SKM-1 (cell line): ENCODE results near the gene DSCAML1.

Experiments used
- DNase-seq: peaks from one replicate; lab custom pipeline; 2025; ENCODE audit not compliant: unreplicated experiment; lab: John Stamatoyannopoulos, UW

Gene DSCAML1

DNA sequence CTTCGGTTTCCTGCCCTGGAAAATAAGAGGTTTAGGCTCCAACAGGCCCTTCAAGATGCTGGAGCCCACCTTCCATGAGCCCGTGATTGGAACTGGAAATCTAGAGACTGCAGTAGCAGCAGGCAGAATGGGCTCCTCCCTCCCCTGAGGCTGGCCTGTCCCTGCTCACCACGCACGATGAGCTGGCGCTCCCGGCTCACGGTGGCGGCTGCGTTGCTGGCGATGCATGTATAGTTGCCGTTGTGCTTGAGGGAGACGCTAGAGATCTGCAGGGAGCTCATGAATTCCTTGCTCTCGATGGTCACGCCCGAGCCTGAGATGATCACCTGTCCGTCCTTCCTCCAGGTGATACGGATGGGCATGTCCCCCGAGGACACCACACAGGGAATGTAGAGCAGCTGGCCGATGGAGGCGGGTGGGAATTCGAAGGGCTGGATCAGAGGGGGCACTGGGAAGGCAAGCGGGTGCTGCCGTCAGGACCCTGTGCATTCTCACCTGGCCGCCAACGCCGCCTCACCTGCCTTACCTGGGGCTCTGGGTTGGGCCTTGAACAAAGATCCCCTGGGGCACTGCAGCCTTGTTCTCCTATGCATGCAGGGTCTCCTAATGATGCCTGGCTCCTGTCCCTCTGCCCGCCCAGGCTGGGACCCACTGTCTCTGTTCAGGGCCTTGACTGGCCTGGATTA lies 291.6 kb downstream of the DSCAML1 start:
- no peak for DNase-seq

DNA sequence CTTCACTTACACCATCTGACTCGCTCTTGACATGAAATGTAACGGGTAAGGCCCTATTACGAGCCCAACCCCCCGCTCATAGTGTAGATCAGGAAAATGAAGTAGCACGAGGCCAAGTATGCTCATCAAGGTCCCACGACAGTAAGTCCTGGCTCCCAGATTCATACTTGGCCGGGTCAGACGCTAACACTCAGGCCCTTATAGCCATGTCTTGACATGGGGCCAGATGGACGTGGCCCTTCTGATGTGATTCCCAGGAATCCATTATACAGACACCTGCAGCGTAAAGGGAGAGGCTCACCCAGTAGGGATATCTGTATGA lies 294.3 kb downstream of the DSCAML1 start:
- no peak for DNase-seq

DNA sequence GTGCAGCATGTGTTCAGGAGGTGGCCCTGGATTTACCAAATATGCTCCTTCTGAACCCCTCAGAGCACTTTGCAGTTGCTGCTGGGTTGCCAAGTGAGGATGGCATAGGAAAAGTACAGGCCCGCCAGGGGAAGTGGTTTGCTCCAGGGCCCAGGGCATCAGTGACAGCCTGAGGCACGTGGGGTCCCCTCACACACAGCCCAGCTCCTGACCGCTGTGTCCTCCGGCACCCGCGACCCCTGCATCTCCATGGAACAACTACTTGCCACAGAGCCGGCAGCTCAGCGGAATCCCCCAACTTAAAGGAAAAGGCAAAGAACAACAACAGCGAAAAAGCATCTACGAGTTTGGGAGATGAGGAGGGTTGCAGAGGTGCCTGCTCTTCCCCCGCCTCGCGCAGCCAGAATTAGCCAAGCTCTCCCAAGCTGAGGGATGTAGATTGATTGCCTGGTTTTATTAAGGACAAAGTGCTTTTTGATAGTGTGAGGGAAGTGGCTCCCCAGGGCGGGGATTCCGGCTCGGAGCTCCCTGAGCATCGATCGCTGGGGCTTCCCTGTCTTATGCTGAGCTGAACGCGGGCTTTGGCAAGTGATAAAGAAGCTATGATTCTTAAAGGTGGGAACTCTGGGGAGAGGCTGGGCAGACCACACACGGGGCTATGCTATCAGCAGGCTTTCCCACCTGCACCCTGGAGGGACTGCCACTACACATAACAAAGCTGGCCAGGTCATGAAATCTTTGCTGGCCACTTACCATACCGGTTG lies 294.8 kb downstream of the DSCAML1 start:
- DNase-seq = no peak

DNA sequence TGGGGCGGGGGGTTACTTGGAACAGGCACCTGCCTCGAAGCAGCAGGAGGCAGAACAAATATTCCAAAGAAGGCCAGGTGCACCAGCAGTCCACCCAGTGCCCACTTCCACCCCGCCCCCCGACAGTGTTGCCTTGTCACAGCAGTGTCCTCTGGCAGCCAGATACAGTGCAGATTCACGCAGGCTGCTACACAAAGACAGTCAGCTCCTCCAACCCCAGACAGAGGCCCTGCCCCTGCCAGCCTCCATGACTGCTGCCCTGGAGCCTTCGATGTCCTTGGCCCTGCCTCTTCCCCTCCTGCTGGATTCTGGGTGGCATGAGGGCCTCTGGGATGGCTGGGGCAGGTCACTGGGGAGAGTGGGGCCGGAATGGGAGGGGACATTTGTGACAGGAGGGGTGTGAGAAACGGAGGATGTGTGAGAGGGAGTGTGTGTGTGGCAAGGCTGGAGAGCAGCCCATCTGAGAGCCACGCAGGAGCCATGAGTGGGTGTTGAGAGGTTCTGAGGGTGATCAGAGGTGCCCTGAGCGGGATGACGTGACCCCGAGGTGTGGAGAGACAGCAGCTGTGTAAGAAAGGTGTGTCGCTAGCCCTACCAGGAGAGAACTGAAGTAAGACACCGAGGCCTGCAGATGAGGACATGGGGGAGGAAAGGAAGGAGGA lies 295.6 kb downstream of the DSCAML1 start:
- DNase-seq = no peak

DNA sequence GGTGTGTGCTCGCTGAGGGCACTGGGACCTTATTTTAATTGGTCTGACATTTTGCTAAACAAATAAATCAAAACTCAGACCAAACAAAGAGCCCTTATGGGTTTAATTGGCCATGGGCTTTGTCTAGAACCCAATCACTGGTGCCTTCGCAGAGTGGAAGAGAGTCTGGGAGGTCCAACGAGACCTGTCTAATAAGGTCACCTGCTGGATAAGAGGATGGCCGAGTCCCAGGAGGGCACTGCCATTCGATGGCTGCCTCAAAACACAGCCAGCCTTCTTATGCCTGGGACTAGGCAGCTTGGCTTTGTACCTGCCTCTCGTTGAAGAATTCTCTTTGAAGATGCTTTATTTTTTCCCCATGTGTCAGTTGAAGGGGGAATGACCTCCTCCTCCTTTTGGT lies 298.2 kb downstream of the DSCAML1 start:
- DNase-seq = no peak

DNA sequence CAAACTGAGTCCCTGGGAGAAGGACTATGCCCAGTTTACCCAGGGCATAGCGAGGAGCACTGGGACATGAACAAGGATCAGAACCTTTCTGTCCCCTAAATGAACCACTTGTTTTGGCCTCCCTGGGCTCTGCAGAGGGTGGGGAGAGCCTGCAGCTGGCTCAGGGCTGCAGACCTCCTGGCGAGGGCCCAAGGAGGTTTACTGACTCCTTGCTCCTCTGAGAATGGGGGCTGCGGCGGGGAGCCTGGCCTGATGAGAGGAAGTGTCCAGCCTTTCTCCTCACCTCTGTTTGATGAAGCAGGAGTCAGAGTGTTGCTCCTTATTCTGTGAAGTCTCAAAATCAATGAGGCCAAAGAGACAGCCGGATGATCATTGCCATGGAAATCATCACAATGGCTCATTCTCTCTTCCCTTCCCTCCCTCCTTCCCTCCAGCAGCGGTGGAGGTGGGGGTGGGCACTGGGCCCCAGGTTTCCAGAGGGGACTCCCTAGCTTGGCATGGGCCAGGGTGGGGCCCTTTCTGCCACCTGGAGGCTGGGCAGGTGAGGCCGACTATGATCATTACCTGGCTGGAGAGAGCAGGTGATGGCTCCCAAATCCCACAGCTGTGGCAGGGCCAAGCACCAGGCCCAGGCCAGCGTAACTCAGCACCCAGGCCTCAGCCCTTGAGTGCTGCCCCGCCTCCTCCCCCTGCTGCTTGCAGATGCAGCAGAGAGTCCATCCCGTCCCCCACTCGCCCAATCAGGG lies 299.6 kb downstream of the DSCAML1 start:
- DNase-seq = no peak

DNA sequence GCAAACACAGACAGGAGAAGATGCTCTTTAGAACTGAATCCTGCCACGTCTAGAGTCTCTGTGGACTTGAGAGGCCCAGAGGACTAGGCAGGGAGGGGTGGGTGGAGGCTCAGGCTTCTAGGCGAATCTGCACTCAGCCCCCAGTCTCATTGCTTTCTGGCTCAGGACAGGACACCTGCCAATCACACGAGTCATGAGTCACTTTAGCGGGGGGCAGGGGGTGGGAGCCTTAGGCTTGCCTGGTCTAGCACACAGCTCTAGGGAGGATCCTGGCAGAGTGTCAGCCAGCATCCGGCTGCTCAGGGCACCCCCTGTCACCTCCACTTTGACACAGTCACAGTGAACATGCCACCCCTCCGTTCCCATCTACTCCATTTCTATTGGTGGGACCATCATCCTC lies 301.7 kb downstream of the DSCAML1 start:
- no peak for DNase-seq

DNA sequence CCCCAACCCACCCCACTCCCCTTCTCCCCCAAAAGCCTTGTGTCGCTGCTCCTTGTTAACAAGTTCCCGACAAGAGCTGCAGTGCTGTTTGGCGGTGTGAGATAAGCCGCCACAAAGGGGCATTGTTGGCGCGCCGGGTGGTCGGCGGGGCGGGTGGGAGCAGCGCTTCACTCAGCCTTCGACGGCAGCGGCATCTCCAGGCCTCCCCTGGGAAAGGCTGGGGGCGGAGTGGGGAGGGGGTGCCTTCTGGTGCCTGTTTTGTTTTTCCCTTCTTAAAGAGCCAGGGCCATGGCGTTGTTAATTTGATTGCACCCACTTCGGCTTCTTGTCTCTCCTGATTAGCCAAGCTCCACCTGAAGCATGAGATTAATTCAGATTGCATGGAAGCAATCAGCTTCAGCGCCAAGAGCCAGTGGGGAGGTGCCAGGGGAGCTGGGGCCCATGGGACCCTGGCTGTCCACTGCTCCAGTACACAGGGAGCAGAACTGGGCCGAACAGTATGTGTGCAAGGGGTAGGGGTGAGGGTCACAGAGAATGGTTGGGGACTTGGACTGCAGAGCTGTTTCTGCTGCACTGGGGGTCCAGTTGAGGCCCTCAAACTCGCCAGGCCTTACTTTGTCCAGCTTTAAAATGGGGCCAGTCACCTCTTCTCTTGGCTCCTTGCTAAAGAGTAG lies 304.3 kb downstream of the DSCAML1 start:
- no peak for DNase-seq

DNA sequence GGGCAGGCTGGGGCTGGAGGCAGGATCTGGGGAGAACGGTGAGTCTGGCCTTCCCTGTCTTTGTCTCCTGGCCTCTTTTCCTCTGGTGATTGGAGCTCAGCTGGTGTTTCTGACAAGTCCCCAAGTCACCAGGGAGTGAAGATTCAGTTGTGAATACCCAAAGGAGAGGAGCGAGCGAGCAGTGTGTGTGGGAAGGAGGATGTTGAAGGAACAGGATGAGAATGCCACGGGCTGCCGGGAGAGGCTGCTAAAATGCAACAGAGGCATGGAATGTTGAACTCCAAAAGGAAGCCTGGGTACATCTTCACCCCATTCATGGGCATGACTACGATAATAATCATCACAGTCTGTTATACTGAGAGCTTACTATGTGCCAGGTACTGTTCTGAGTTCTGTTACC lies 306.1 kb downstream of the DSCAML1 start:
- DNase-seq = no peak

DNA sequence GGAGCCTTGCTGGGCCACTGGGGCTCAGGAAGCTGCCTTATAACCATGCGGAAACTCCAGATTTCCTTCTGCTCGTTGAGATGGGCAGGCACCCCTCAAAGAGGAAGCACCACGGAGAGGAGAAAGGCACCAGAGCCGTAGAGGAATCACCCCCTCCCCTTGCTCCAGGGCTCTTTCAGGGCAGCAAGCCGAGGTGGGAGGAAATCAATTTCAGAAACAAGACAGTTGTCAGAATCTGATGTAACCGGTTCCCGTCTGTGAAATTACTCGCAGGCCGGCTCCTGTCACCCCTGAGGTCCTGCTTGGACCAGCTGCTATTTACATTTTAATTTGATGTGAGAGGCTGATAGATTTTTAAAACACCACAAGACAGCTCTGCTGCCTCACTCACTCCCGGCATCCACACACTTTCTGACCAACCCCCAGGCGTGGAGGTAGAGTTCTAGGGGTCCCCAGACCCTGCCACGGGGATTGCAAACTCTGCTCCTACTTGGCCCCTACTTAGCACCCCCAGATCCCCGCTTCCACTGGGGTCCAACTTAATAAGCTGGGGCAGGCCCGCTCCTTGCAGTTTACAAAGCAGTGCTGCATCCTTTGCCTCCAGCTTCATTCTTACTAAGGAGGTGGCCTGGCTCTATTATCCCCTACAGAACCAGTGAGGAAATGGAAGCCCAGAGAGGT lies 306.9 kb downstream of the DSCAML1 start:
- peak; percentile 49 for DNase-seq

DNA sequence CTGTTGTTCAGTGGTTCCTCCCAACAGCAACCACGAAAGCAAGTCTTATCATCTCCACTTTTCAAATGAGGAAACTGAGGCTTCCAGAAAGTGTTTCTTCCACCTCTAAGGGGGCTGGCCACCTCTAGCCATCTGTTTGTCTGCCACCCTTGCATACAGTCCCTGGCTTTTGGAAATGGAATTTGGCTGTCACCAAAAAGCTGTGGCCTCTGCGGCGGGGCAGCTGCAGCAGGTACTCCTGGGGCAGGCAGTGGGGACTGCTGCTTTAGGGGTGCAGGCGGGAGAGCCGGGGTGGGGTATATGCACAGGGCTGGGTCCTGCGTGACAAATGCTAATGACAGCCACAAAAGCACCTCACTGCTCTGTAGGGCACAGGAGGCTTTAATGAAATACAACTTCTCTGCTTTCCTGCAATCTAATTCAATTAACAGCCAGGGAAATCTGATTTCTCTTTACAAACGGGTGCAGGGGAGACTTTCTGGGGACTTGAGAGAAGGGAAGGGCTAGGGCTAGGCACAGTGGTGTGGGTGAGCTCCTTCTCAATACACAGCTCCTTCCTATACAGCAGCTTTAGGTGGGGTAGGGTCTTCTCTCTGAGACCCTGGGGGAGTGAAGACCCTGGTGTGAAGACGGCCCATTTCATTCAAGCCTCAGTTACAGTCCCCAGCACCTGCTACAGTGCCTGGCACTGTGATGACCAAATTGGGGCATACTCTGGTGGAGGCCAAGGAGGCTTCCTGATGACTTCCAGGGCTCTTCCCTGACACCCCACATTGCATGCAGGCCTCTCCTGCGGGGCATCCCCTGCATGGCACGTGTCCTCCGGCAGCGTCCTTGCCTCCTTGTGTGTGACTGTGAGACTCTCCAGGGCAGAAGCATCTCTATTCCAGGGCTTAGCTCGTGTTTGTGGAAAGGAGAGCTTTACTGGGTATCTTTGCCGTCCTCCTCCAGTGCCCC lies 307.7 kb downstream of the DSCAML1 start:
- DNase-seq = no peak

DNA sequence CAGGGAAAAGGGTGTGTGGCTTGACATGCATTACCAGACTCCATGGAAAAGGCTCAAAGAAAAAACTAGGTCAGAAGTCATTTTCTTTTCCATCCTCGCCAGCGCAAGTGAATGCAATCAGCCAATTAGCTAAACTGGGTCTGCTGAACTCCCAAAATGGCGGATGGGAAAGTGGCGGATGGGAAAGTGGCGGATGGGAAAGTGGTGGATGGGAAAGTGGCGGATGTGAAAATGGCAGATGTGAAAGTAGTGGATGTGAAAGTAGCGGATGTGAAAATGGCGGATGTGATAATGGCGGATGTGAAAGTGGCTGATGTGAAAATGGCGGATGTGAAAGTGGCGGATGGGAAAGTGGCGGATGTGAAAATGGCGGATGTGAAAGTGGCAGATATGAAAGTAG lies 311.0 kb downstream of the DSCAML1 start:
- no peak for DNase-seq

DNA sequence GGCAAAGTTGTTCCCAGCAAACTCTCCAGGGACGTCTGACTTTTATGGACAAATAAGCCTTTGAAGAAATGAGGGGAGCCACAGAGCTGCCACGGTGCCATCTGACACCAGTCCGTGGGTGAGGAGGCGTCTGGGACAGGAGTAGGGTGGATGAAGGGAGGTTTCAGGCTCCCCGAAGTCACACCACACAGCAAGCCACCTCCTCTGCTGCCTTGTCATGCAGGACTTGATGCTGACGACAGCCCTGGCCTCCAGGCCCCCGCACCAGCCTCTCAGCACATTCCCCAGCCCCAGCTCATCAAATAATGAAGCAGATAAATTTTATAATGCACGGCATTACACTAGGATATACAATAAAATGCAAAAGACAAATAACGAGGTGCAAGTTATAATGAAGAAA lies 312.9 kb downstream of the DSCAML1 start:
- DNase-seq = no peak

DNA sequence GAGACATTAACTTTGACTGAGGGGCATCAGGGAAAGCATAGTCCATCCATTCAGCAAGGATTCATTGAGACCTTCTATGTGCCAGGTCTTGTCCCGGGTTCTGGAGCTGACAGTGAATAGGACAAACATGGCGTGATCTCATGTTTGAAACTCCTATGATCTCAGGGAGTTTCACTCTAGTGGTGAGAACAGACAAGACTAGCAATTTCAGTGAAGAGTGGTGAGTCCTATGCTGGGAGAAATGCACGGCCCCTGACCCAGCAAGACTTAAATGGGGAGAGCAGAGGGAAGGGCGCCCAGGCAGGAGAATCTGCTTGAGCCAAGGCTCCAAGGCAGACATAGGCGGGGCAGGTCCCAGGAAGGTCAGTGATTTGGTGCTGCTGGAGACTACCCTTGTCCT lies 313.6 kb downstream of the DSCAML1 start:
- no peak for DNase-seq

DNA sequence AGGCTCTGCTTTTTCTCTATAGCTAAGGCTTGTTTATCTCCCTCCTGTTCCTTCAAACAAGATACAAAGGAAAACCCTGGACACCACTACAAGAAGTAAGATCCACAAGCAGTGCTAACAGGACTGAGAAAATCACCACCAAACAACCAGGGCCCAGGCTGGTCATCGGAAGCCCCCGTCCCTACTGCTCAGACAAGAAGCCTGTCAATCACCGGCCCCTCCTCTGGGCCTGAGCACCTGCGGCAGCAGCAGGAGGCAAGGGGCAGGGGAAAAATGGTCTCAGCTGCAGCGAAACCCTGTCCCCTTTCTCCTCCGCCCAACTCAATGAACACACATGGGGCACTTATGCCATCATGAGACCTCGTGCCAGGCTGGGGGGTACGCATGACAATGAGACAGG lies 314.1 kb downstream of the DSCAML1 start:
- no peak for DNase-seq

DNA sequence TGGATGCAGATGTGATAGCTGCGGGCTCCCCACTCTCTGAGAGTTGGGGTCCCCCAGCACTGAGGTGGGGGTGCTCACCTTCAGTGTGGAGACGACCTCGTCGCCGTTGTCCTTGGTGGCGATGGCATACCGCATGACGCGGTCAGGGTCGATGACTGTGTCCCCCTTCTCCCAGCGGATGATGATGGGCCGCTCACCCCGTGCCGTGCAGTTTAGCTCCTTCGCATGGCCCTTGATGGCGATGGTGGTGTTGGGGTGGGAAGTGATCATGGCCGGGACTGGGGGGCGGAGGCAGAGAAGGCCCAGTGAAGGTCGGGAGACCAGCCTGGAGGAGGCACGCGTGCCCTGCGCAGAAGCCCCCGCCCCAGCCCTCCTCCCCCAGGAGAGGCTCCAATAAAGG lies 315.1 kb downstream of the DSCAML1 start:
- no peak for DNase-seq

DNA sequence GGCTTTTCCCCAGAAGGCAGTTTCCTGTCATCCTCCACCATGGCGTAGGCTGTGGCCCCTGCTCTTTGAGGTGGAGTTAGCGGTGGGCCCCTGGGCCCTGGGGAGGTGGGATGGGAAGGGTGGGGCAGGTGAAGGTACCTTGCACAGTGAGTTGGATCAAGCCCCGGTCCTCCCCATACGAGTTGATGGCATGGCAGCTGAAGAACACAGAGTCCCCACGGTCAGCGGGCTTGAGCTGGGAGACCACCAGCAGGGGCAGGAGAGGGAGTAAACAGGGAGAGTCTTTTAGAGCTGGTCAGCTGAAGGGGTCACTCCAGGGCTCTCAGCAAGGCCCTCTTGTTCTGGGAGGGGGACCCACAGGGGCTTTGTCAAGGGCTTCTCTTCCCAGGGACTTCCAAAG lies 316.0 kb downstream of the DSCAML1 start:
- no peak for DNase-seq

DNA sequence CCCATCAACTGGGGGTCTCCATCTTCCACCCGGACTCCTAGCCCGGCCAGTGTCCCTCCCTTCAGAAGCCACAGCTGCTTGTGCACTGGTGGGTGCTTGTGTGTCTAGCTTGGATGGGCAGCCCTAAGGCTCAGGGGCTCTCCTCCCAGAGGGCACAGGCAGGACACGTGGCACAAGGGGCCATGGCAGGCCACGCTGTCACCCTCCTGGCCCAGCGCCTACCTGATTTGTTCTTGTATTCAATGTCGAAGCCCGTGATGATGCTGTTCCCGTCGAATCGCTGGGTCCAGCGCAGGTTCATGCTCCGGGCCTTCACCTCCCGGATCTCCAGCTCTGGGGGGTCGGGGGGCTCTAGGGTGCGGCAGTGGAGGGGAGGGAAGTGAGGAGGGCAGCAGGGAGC lies 316.8 kb downstream of the DSCAML1 start:
- no peak for DNase-seq

DNA sequence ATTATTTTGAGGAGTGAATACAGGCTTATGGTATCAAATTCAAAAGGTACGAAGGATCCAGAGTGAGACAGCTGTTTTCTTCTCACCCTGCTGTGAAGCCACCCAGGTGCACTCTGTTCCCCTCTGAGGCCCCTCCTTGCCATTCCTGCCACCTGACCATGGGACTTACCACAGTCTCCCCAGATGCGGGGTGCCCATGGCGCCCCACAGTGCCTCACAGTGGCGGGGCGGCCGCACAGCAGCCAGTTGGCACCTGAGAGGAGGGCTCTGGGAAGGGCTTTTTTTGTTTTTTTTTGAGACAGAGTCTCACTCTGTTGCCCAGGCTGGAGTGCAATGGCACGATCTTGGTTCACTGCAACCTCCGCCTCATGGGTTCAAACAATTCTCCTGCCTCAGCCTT lies 317.6 kb downstream of the DSCAML1 start:
- DNase-seq = no peak

DNA sequence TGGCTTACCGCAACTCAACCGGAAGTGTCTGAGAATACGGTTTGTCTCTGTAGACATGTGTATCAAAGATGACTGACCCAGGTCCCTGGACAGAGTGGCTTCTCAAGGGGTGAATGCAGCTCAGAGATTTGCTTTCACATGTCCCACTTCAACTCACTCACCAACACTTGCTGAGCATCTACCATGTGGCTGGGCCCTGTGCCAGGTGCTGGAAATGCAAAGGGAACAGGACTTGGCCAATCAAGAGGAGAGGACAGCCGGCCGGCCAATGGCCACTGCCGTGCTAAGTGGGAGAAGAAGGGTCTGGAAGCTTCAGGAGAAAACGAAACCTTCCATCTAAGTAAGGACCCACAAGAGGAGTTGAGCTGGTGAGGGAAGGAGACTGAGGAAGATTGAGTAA lies 318.1 kb downstream of the DSCAML1 start:
- DNase-seq = no peak
